Putamen (tissue), 1 donor: ENCODE measurements around the gene MMP13.
"Not testable (repeated sequence)": the region's sequence is repeated elsewhere in the genome, so short reads cannot be mapped to it uniquely, and the experiment has no call there.

Source experiments
- DNase-seq: peaks from one replicate; pipeline ENCODE4 v3.0.0-alpha.2; 2016; ENCODE audit warnings: low spot score

Gene MMP13

DNA sequence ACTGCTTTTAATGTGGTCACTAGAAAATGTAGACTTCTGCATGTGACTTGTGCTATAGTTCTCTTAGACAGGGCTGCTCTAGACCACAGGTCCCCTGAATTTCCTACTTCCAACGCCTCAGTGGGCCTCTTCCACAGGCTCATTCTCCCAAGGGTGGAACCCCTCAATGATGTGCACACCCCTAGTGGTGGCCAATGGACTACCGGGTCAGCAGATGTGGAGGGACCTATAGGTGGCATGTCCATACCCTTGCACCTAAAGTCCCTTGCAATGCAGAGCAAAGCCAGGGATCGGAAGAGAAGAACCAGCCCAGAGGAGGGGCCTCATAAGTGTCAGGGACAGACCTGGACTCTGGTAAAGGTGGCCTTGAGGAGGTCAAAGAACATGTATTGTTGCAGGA, 20.0 kb downstream of the MMP13 start:
- no peak for DNase-seq

DNA sequence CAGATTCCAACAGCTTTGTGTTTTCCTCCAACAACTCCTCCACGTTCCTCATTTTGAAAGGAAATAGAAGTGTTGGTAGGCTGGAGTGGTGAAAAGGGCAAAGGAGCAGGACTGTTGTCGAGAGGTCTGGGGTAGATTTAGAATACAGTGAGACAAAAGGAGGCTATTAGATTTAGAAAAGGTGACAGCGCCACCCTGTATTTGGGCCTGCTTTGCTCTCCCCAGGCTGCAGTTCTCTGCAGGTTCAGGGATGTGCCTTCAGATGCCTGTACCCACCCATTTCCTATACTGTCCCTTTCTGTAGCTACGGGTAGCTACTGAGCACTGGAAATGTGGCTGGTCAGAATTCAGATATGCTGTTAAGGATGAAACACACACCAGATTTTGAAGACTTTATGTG, 20.8 kb downstream of the MMP13 start:
- no peak for DNase-seq

DNA sequence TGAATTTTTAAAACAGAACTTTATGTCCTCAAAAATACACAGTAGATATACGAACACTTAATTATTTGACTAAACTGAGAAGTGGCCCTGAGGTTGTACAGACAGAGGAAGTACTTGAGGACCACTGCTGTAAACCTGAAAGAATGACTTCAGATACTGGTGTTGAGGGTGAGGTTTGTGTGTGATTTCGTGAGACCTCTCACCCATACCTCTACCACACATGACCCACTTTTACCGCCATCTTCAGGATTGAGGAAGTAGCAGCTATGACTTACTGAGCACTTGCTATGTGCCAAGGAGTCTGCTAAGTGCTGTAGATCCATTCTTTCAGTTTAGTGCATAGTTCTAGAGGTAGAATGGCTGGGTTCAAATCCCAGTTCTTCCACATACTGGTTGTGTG, 21.9 kb downstream of the MMP13 start:
- no peak for DNase-seq

DNA sequence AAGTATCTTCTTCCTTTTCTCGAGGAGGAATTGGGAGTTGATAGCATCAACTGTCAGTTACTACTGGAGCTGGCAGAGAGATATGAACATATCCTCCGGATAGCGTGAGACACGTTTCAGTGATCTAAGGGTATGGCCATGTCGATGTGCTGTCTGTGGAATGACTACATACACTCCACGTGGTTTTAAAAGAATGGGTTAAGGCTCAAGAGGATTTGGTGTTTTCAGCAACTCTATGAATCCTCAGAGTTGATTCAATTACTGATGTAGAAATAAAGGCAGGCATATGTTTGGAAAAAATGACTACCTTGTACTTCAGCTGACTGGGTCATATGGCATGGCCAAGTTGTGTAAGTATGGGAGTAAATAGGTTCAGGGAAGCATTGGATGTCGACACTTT, 22.9 kb downstream of the MMP13 start:
- DNase-seq: no peak

DNA sequence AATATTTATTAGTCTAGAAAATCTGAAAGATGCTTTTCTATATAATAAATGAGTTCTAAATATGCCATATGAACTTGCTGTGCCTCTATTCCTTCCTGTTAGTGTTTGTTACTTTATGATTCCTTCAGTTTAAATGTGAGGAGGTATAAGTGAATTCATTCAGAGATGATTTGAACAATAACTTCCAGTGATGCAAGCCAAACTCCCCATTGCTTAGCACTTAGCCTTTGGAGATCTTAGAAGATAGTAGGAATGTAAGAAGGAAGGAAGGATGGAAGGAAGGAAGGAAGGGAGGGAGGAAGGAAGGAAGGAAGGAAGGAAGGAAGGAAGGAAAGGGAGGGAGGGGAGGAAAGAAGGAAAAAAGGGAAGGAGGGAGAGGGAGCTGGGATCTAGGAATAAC, 25.1 kb downstream of the MMP13 start:
- no peak for DNase-seq

DNA sequence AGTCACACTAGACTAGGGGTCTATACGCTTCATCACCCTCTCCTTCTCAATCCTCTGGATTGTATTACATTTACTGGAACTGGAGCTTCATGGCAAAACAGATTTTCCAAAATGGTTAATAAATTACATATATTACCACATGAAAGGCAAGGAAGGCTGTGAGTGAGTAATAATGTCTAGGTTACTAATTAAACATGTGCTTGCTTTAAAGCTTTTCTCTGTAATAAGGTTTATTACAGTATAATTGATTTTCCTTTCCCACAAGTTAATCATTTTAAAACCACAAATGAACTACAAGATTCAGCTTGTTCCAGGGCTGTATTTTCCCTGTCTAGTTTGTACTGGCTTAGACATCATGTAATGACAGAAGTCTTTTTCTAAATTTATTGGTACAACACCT, 25.6 kb downstream of the MMP13 start:
- no peak for DNase-seq

DNA sequence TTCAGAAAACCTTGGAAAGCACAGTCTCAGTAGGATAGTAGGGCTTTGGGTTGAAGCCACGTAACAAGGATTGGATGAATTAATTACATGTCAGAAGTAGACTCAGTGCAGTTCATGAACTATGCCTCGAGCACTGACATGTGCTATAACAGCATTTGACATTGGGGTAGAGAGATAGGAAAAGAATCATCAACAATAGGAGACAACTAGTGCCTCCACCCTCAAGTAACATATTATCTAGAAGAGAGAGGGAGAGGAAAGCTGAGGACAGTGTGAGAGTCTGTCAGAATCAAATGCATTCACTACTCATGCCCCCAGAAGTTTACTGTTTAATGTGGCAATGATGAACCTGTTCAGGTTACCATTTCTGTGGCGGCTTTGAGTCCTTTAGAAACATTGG, 26.4 kb downstream of the MMP13 start:
- no peak for DNase-seq

DNA sequence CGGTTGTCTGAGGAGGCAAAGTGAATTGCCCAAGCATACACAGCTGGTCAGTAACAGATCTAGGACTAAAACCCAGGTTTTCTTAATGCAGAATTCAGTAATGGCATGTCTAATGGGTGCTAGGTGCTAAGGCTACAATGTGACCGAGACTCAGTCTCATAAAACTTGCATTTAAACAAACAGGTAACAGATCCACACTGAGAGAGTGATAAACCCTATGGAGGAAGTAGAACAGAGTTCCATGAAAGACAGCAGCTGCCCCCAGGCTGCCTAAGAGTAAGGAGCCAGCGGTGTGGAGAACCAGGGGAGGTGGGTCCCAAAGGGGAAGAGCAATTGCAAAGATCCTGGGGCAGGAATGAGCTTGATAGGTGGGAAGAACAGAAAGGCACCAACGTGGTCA, 27.3 kb downstream of the MMP13 start:
- no peak for DNase-seq

DNA sequence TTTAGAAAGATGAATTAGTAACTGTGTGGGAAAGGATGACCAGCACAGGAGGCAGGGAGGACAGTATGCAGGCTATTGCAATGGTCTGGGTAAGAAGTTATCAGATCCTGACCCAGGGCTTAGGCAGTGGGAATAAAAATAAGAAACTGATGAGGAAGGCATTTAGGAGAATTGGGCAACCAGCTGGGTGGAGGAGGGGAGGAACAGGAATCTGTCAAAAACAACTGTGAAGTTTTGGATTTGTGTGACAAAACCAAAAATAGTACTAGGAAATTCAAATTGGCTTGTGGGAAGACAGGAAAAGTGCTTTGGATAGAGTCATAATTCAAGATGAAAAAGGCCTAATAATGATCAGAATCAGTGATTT, 27.9 kb downstream of the MMP13 start:
- peak; percentile 50 for DNase-seq

DNA sequence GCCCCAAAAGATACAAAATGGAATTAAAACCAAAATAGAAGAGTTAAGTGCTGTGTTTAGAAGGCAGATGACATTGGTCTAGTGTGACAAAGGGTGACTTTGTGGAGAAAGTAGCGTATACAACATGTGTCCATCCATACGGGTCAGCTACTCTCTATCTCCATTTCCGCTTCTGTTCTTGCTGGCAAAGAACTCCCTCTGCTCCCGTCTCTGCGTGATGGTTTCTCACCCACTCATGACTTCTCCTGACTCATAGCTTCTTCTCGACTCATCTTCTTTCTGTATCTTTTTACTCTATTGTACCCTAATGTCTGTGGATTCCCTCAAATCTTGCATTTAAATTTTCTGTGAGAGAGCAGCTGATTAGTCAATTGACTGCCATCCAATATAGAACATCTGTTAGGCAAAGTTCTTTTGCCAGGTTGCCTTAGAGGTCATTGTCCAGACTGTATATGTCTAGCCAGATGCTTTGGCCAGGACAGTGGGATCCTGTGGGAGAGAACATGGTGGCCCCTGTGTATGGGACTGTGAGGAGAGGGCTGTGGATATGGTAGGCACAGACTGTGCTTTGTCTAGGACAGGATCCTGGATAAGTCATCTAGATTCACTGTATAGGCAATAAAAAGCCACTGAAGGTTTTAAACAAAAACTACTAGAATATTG, 28.4 kb downstream of the MMP13 start:
- DNase-seq: peak; percentile 43

DNA sequence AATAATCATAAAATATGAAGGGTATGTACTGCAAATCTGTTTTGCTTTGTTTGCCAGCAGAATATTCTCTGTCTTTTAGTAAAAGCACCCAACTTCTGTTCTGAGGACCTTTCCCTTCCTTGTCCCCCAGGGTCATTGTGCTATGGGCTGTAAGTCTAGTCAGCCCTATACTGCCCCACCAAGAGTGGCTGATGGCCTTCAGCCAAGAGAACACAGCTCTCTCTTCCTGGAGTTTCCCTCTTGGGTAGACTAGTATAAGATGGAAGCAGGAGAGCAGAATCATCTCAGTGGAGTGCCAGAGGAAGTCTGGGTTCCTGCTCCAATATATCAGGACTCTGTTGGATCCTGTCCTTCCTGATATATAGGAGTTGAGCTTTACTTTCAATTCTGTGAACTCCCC, 29.0 kb downstream of the MMP13 start:
- DNase-seq: no peak

DNA sequence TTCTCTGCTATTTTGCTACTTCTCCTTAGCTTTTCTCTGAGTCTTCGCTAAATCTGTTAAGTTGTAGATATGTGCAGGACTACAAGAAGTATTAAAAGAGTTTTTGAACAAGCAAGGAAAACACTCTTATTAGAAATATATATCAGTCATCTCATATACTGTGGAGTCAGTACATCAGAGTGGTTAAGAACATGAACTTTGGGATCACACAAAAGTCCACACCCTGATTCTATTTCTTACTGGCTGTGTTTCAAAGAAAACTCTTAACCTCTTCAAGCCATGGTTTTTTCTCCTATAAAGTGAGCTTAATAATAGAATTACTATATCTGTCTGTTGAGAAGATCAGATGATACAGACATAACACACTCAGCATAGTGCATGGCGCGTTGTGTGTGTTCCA, 29.5 kb downstream of the MMP13 start:
- no peak for DNase-seq

DNA sequence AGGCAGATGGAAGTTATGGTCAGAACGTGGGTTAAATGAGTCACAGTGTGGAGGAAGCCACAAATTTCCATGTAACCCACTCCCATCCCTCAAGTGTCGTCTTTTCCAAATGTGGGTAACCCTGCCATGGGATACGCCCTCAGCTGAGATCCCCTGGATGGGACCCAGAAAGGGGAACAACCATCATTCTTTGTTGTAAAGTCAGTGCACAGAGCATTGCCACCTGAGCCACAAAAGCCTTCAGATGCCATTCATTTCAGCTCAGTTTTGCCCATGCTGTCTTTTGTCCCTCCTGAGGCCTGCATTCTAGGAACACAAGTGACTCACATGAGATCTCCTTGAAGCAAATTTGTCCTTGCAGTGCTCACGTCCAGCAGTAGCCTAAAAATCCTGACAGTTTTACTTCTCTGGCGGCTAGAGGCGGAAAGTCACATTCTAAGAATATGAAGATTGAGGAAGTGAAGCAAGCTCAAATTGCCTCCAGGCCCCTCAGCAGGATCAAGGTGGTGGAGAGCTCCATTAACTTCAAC, 30.6 kb downstream of the MMP13 start:
- no peak for DNase-seq

DNA sequence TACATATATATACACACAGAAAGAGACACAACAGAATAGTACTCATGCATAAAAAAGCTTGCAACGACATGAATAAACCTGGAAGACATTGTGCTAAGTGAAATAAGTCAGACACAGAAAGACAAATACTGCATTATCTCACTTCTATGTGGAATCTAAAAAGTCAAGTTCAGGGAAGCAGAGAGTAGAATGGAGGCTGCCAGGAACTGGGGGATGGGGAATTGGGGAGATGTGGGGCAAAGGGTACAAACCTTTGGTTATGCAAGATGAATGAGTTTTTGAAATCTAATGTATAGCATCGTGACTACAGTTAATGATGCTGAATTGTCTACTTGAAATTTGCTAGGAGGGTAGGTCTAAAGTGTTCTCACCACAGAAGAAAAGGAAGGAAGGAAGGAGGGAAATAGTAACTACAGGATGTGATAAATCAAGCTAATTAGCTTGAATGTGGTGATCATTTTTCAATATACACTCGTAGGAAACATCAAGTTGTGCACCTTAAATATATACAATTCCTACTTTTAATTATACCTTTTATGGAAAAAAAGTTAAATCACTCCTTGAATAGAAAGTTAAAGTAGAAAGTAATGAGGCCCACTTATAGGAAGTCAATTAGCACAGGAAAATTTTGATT, 33.8 kb downstream of the MMP13 start:
- DNase-seq: no peak

DNA sequence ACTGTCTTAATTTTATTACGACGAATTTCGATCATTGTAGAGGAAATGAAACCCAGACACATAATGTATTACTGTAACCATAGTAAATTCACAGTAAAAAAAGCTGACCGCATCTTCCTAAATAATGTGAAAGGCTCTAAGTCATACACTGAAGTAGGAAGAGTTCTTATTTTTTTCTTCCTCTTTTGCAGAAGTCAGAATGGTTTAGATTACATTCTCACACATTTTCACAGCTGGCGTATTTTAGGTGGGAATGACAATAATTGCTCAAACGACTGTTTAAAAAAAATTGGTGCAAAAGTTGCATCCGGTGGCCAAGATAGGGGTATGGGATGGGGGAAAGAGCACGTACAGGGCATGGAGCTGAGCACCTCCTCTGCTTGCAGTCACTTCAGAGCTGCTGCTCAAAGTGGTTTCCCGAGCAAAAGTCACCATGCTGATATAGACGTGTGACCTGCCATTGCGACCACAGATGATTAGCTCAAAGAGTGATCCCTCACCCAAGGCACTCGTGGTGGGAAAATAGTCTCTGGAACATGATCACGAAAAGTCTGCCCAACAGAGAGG, 35.3 kb downstream of the MMP13 start:
- DNase-seq: no peak

DNA sequence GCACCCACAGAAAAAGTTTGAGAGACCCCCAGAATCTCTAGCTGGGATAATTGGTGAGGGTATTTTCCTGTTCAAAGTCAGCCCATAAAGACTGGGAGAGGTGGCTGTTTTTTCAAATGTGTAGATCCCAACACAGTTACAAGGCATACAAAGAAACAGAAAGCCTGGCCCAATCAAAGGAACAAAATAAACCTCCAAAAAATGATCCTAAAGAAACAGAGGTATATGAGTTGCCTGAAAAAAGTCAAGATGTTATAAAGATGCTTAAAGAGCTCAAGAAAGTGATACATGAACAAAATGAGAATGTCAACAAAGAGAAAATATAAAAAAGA, 40.5 kb downstream of the MMP13 start:
- DNase-seq: no peak

DNA sequence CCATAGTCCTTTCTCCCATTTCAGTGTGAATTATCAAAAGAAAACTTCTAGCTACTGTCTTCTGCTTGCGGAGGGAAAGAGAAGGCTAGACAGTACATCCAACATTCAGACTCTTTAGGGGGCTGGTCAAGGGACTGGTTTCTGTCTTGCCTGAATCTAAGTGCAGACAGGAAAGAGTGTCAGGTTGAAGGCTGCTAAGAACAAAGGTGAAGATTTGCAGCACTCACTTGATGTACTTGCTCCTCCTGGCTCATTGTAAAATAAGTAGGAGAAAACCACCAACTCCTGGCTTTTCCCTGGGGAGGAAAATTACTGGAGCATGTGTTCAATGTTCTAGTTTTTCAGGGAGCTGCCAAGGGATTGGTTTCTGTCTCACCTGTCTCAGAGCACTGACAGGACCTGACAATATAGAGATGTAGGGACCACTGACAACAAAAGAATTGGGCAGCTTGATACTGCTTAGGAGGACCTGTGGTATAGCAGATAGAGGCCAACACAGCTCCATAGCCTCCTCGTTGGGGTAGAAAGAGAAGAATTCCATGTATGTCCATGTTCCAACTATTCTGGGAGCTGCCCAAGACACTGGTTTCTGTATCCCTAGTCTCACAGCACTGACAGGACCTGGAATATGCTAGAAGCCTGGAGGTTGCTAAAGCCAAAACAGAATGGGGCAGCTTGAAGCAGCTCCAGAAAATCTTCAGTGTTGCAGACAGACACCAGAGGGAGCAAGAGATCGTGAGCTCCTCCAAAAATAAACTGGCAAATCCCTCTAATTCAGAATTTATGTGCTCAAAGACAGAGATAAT, 41.1 kb downstream of the MMP13 start:
- DNase-seq: peak; percentile 33

DNA sequence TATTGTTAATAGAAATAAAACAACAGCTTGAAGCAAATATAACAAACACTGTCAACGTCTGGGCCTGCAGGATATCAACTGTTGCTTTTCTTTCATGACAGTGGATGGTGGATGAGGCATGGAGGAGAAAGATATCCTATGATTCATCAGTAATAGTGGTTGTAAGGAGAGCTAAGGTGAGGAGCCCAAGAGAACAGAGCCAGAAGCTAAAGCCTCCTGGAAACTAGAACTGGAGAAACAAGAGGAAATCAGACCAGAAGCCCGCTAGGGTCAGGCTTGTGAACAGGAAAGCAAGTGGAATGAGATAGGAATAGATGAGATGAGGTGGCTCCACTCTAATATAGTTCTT, 43.1 kb downstream of the MMP13 start:
- no peak for DNase-seq

DNA sequence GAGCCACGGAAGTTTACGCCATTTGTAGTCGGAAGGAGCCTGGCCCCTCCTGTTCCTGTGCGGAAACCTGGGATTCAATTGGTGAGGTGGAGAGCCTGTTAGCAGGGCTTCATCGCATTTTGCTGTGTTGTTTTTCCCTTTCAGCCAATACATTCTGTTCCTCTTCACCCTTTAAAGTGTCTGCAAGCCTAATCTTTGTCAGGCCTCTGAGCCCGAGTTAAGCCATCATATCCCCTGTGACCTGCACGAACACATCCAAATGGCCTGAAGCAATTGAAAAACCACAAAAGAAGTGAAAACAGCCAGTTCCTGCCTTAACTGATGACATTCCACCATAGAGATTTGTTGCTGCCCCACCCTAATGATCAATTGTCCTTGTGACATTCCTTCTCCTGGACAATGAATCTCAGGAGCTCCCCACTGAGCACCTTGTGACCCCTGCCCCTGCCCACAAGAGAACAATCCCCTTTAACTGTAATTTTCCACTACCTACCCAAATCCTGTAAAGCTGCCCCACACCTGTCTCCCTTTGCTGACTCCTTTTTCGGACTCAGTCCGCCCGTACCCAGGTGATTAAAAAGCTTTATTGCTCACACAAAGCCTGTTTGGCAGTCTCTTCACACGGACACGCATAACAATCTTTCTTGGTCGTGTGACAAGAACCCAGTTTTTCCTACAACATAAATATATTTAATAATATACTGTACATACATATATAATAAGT, 43.6 kb downstream of the MMP13 start:
- DNase-seq: no peak

DNA sequence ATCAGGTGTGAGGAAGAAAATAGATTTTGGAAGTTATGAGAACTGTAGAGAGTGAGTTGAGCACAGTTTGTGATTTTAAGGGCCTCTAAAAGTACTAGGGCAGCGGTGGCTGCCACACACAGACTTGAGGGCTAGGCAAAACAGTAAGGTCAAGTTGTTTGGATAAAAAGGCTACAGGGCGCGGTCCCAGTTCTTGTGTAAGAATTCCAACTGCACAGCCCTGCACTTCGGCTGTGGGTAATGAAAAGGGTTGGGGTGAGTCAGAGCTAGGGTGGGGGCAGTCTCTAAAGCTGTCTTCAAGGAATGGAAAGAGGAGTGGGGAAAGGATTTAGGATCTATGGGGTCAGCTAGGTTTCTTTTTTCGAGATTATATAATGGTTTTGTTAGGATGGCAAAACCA, 49.7 kb downstream of the MMP13 start:
- not testable (repeated sequence) for DNase-seq

DNA sequence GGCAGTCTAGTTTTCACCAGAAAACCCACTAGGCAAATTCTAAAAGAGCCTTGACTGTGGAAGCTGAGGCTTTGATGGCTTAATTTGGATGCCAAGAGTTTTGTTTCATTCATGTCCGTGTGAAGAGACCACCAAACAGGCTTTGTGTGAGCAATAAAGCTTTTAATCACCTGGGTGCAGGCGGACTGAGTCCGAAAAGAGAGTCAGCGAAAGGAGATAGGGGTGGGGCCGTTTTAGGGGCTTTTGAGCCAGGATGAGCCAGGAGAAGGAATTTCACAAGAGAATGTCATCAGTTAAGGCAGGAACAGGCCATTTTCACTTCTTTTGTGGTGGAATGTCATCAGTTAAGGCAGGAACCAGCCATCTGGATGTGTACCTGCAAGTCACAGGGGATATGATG, 51.6 kb downstream of the MMP13 start:
- DNase-seq: not testable (repeated sequence)

DNA sequence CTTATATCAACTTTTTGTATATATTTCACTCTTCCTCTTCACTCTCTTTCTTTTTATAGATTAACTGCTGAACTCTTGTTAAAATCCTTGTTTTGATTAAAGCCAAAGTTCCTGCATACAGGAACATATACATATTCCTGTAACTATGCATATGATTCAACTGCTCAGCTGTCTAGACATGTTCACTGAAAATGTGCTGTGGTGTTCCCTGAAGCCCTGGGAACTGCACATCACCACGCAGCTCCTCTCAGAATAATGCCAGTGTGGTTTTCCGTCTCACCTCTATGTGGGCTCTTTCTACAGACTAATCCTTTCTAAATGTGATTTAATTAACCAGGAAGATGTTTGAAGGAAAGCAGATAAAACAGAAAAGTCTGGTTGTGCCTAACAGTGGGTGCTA, 55.2 kb downstream of the MMP13 start:
- DNase-seq: no peak
